Sigmoid colon (tissue), 3 donors: Measurements from ENCODE around the gene CDKN1C.

Source experiments
- CTCF ChIP-seq, 4 experiments: fragments of 450-650 bp in 3 of 4; fragments of 200-600 bp in 1 of 4; IDR thresholded peaks; one replicate each; pipeline ENCODE4 v1.5.1; 2016 to 2019; ENCODE audit warnings: antibody characterized with exemption in 4 of 4, mild to moderate bottlenecking in 3 of 4, moderate library complexity in 2 of 4
- POLR2A ChIP-seq, 2 donors: fragments of 450-650 bp; IDR thresholded peaks; one replicate each; pipeline ENCODE4 v1.6.1; 2016; ENCODE audit warnings: antibody characterized with exemption in 2 of 2, mild to moderate bottlenecking in 2 of 2, moderate library complexity in 2 of 2

- no peak for TF ChIP-seq CTCF (IDR thresholded peaks at IDR 0.05)
- TF ChIP-seq POLR2A (IDR thresholded peaks at IDR 0.05), result no peak
These were observed 27.4 kb upstream of the CDKN1C start for GRCh38 chr11:2913019-2913431.
